Measurements from ENCODE around the gene KSR2.

KSR2 gene

GRCh38 chr12:117555889-117556288, 412.9 kb downstream of the KSR2 start:
- in situ Hi-C loops (cut with MboI; ENCODE audit: low pct_unique_long_range_greater_than_20kb, low sequenced_read_pairs, unreplicated experiment) = no loop called here
- DNase-seq (ENCODE audit: low spot score) = no peak
- no peak for TF ChIP-seq CTCF (IDR thresholded peaks at IDR 0.05; ENCODE audit: extremely low read depth, insufficient read depth, missing control alignments)

GRCh38 chr12:117552971-117553370, 415.8 kb downstream of the KSR2 start:
- in situ Hi-C loops (cut with MboI; ENCODE audit: low pct_unique_long_range_greater_than_20kb, low sequenced_read_pairs, unreplicated experiment) = no loop called here
- TF ChIP-seq CTCF (IDR thresholded peaks at IDR 0.05; ENCODE audit: extremely low read depth, insufficient read depth, missing control alignments) = no peak
- no peak for DNase-seq (ENCODE audit: low spot score)

- TF ChIP-seq CTCF (IDR thresholded peaks at IDR 0.05; ENCODE audit: extremely low read depth, insufficient read depth, missing control alignments) = no peak
- in situ Hi-C loops (cut with MboI; ENCODE audit: low pct_unique_long_range_greater_than_20kb, low sequenced_read_pairs, unreplicated experiment) = no loop called here
- no peak for DNase-seq (ENCODE audit: low spot score)
These were observed 417.1 kb downstream of the KSR2 start for GRCh38 chr12:117551665-117552064.

GRCh38 chr12:117547209-117547608, 421.6 kb downstream of the KSR2 start:
- in situ Hi-C loops (cut with MboI; ENCODE audit: low pct_unique_long_range_greater_than_20kb, low sequenced_read_pairs, unreplicated experiment) = no loop called here

GRCh38 chr12:117545216-117545615, 423.6 kb downstream of the KSR2 start:
- no peak for DNase-seq (ENCODE audit: low spot score)
- TF ChIP-seq CTCF (IDR thresholded peaks at IDR 0.05; ENCODE audit: extremely low read depth, insufficient read depth, missing control alignments) = no peak
- in situ Hi-C loops (cut with MboI; ENCODE audit: low pct_unique_long_range_greater_than_20kb, low sequenced_read_pairs, unreplicated experiment) = no loop called here

More at GRCh38 chr12:117547209-117547608, 421.6 kb downstream of the KSR2 start:
- TF ChIP-seq CTCF (IDR thresholded peaks at IDR 0.05; ENCODE audit: extremely low read depth, insufficient read depth, missing control alignments) = no peak
- DNase-seq (ENCODE audit: low spot score) = no peak

- no peak for TF ChIP-seq CTCF (IDR thresholded peaks at IDR 0.05; ENCODE audit: extremely low read depth, insufficient read depth, missing control alignments)
- in situ Hi-C loops (cut with MboI; ENCODE audit: low pct_unique_long_range_greater_than_20kb, low sequenced_read_pairs, unreplicated experiment) = no loop called here
These were observed 428.8 kb downstream of the KSR2 start for GRCh38 chr12:117540011-117540410.

GRCh38 chr12:117538926-117539325, 429.9 kb downstream of the KSR2 start:
- in situ Hi-C loops (cut with MboI; ENCODE audit: low pct_unique_long_range_greater_than_20kb, low sequenced_read_pairs, unreplicated experiment) = no loop called here
- no peak for TF ChIP-seq CTCF (IDR thresholded peaks at IDR 0.05; ENCODE audit: extremely low read depth, insufficient read depth, missing control alignments)

More at GRCh38 chr12:117540011-117540410, 428.8 kb downstream of the KSR2 start:
- no peak for DNase-seq (ENCODE audit: low spot score)

More at GRCh38 chr12:117538926-117539325, 429.9 kb downstream of the KSR2 start:
- DNase-seq (ENCODE audit: low spot score) = no peak
